HEK293T (cell line): ENCODE data around the gene DKK3.

Source experiments
- ARNT ChIP-seq: fragments of 450-650 bp; IDR thresholded peaks from 2 replicates; pipeline ENCODE4 v1.6.1; 2017; ENCODE audit warnings: mild to moderate bottlenecking
- BHLHE40 ChIP-seq: fragments of 450-650 bp; IDR thresholded peaks from 2 replicates; pipeline ENCODE4 v1.6.1; 2016; ENCODE audit warnings: mild to moderate bottlenecking, moderate library complexity, borderline replicate concordance
- CTBP1 ChIP-seq: fragments of 450-650 bp; IDR thresholded peaks from 2 replicates; pipeline ENCODE4 v1.6.1; 2016; ENCODE audit warnings: borderline replicate concordance
- ELF4 ChIP-seq: fragments of 450-650 bp; IDR thresholded peaks from 2 replicates; pipeline ENCODE4 v1.6.1; 2017; ENCODE audit warnings: antibody characterized with exemption
- FOXA1 ChIP-seq: fragments of 450-650 bp; IDR thresholded peaks from 2 replicates; pipeline ENCODE4 v1.6.1; 2016; ENCODE audit warnings: mild to moderate bottlenecking
- FOXM1 ChIP-seq: fragments of 450-650 bp; IDR thresholded peaks from 2 replicates; pipeline ENCODE4 v1.6.1; 2017; ENCODE audit warnings: mild to moderate bottlenecking, borderline replicate concordance
- HDGF ChIP-seq: fragments of 450-650 bp; IDR thresholded peaks from 2 replicates; pipeline ENCODE4 v1.6.1; 2017; ENCODE audit warnings: antibody characterized with exemption, borderline replicate concordance
- L3MBTL2 ChIP-seq: fragments of 450-650 bp; conservative IDR thresholded peaks from 2 replicates; pipeline ENCODE4 v1.6.1; 2016; ENCODE audit warnings: mild to moderate bottlenecking
- NFRKB ChIP-seq: fragments of 450-650 bp; IDR thresholded peaks from 2 replicates; pipeline ENCODE4 v1.6.1; 2016; ENCODE audit warnings: mild to moderate bottlenecking, moderate library complexity
- SP1 ChIP-seq: fragments of 450-650 bp; IDR thresholded peaks from 2 replicates; pipeline ENCODE4 v1.6.1; 2017
- SUZ12 ChIP-seq: fragments of 450-650 bp; IDR thresholded peaks from 2 replicates; pipeline ENCODE4 v1.6.1; 2016; ENCODE audit warnings: mild to moderate bottlenecking
- TARDBP ChIP-seq: fragments of 450-650 bp; IDR thresholded peaks from 2 replicates; pipeline ENCODE4 v1.6.1; 2016
- ZNF384 ChIP-seq: fragments of 450-650 bp; IDR thresholded peaks from 2 replicates; pipeline ENCODE4 v1.6.1; 2016
- TF ChIP-seq, protein P1 (sequence below): fragments of 450-650 bp; IDR thresholded peaks from 2 replicates; pipeline ENCODE4 v1.6.1; 2016

GRCh38 chr11:12026331-12027211 lies 18.1 kb upstream of the DKK3 start:
- TF ChIP-seq ELF4 (no peak), SP1 (no peak), L3MBTL2 (no peak), BHLHE40 (no peak), SUZ12 (no peak), FOXM1 (no peak), ZNF384 (no peak), NFRKB (no peak), ARNT (no peak), CTBP1 (no peak), HDGF (no peak), FOXA1 (no peak), TARDBP (no peak)
- TF ChIP-seq, protein P1, sequence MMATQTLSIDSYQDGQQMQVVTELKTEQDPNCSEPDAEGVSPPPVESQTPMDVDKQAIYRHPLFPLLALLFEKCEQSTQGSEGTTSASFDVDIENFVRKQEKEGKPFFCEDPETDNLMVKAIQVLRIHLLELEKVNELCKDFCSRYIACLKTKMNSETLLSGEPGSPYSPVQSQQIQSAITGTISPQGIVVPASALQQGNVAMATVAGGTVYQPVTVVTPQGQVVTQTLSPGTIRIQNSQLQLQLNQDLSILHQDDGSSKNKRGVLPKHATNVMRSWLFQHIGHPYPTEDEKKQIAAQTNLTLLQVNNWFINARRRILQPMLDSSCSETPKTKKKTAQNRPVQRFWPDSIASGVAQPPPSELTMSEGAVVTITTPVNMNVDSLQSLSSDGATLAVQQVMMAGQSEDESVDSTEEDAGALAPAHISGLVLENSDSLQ = no peak
